Measurements from ENCODE around the gene DCTN5.
"Not testable (repeated sequence)": the region's sequence is repeated elsewhere in the genome, so short reads cannot be mapped to it uniquely, and the experiment has no call there.

- TF ChIP-seq CTCF (conservative IDR thresholded peaks at IDR 0.05 in 1 of 2, IDR thresholded peaks at IDR 0.05 in 1 of 2; ENCODE audit: low read depth in 1 of 2, low read length in 2 of 2); EZH2 (IDR thresholded peaks at IDR 0.05; ENCODE audit: low read length, missing control alignments): not testable (repeated sequence)
Observed at GRCh38 chr16:23722613-23723240, 81.5 kb downstream of the DCTN5 start.
